H9 (cell line): ENCODE results near the gene EPHB2. TPM values are rescaled to one million over a fixed set of nuclear protein-coding genes. Genes with fewer than 3 reads are reported as not detected.

Experiments used
- DNase-seq: peaks from one replicate; pipeline ENCODE4 v3.0.0-alpha.2; 2017
- H2AFZ ChIP-seq: one replicate; pipeline ENCODE4 v1.6.1; 2013; ENCODE audit warnings: mild to moderate bottlenecking, low read length, control low read depth, moderate library complexity
- H2AK5ac ChIP-seq: 2 replicates; pipeline ENCODE4 v1.6.1; 2013; ENCODE audit warnings: low read length, control low read depth, mixed read lengths; ENCODE audit not compliant: insufficient read length
- H2BK120ac ChIP-seq: one replicate; pipeline ENCODE4 v1.6.1; 2013; ENCODE audit warnings: low read depth, mild to moderate bottlenecking, low read length, control low read depth, inconsistent platforms; ENCODE audit not compliant: poor library complexity, severe bottlenecking
- H2BK12ac ChIP-seq: 2 replicates; pipeline ENCODE4 v1.6.1; 2013; ENCODE audit warnings: low read length, control low read depth, mixed read lengths, low read depth; ENCODE audit not compliant: insufficient read length
- H2BK15ac ChIP-seq: 2 replicates; pipeline ENCODE4 v1.6.1; 2013; ENCODE audit warnings: low read depth, low read length, control low read depth
- H2BK20ac ChIP-seq: one replicate; pipeline ENCODE4 v1.6.1; 2013; ENCODE audit warnings: low read depth, mild to moderate bottlenecking, low read length, control low read depth, inconsistent platforms; ENCODE audit not compliant: poor library complexity, severe bottlenecking
- H2BK5ac ChIP-seq: 2 replicates; pipeline ENCODE4 v1.6.1; 2013; ENCODE audit warnings: low read length, control low read depth, mixed read lengths; ENCODE audit not compliant: insufficient read length
- H3K14ac ChIP-seq: 2 replicates; pipeline ENCODE4 v1.6.1; 2013; ENCODE audit warnings: low read length, control low read depth; ENCODE audit not compliant: insufficient read depth
- H3K18ac ChIP-seq: 2 replicates; pipeline ENCODE4 v1.6.1; 2013; ENCODE audit warnings: low read depth, mild to moderate bottlenecking, mixed read lengths, low read length, control low read depth; ENCODE audit not compliant: insufficient read length
- H3K23ac ChIP-seq: 2 replicates; pipeline ENCODE4 v1.6.1; 2013; ENCODE audit warnings: low read length, control low read depth, mixed read lengths, low read depth; ENCODE audit not compliant: insufficient read length
- H3K23me2 ChIP-seq: 2 replicates; pipeline ENCODE4 v1.6.1; 2013; ENCODE audit warnings: low read depth, mild to moderate bottlenecking, mixed read lengths, low read length, control low read depth; ENCODE audit not compliant: insufficient read length, poor library complexity, severe bottlenecking
- H3K27ac ChIP-seq: 2 replicates; pipeline ENCODE4 v1.5.1; 2013; ENCODE audit warnings: low read length, control low read depth, mixed read lengths, low read depth; ENCODE audit not compliant: insufficient read length
- H3K27me3 ChIP-seq: 2 replicates; pipeline ENCODE4 v1.6.1; 2013; ENCODE audit warnings: low read length, control low read depth, inconsistent platforms; ENCODE audit not compliant: insufficient read depth
- H3K4ac ChIP-seq: 2 replicates; pipeline ENCODE4 v1.6.1; 2013; ENCODE audit warnings: low read depth, mild to moderate bottlenecking, control low read depth, inconsistent platforms, low read length, moderate library complexity
- H3K4me1 ChIP-seq: 2 replicates; pipeline ENCODE4 v1.6.1; 2013; ENCODE audit warnings: low read length, control low read depth, inconsistent platforms; ENCODE audit not compliant: insufficient read depth
- H3K4me2 ChIP-seq: 2 replicates; pipeline ENCODE4 v1.6.1; 2013; ENCODE audit warnings: low read length, control low read depth, mixed read lengths; ENCODE audit not compliant: insufficient read length, insufficient read depth
- H3K56ac ChIP-seq: 2 replicates; pipeline ENCODE4 v1.6.1; 2013; ENCODE audit warnings: low read depth, mild to moderate bottlenecking, mixed read lengths, low read length, control low read depth; ENCODE audit not compliant: insufficient read length
- H3K79me1 ChIP-seq: 2 replicates; pipeline ENCODE4 v1.6.1; 2013; ENCODE audit warnings: low read depth, mild to moderate bottlenecking, moderate library complexity, low read length, control low read depth, inconsistent platforms; ENCODE audit not compliant: insufficient read depth, poor library complexity, severe bottlenecking
- H3K79me2 ChIP-seq: 2 replicates; pipeline ENCODE4 v1.6.1; 2013; ENCODE audit warnings: low read length, control low read depth, inconsistent platforms; ENCODE audit not compliant: insufficient read depth
- H3K9ac ChIP-seq: 2 replicates; pipeline ENCODE4 v1.6.1; 2013; ENCODE audit warnings: low read length, control low read depth, mixed read lengths; ENCODE audit not compliant: insufficient read length; ENCODE audit errors: extremely low read depth
- H3K9me3 ChIP-seq: one replicate; pipeline ENCODE4 v1.6.1; 2013; ENCODE audit warnings: low read depth, low read length, inconsistent platforms; ENCODE audit not compliant: control insufficient read depth
- H3T11ph ChIP-seq: one replicate; pipeline ENCODE4 v1.6.1; 2013; ENCODE audit warnings: mild to moderate bottlenecking, low read length, control low read depth, inconsistent platforms
- H4K20me1 ChIP-seq: one replicate; pipeline ENCODE4 v1.6.1; 2013; ENCODE audit not compliant: control insufficient read depth, insufficient read length, insufficient read depth
- H4K5ac ChIP-seq: 2 replicates; pipeline ENCODE4 v1.6.1; 2013; ENCODE audit warnings: low read depth, mild to moderate bottlenecking, mixed read lengths, low read length, control low read depth; ENCODE audit not compliant: insufficient read length
- H4K8ac ChIP-seq: replicated peaks from 2 replicates; pipeline ENCODE4 v1.6.1; 2013; ENCODE audit warnings: low read length, control low read depth, mixed read lengths, low read depth; ENCODE audit not compliant: insufficient read length
- H4K91ac ChIP-seq: 2 replicates; pipeline ENCODE4 v1.6.1; 2013; ENCODE audit warnings: low read depth, mild to moderate bottlenecking, moderate library complexity, mixed read lengths, low read length, control low read depth; ENCODE audit not compliant: insufficient read length
- H3K27ac Mint-ChIP-seq, 3 experiments: 2 replicates in 2 of 3; 3 replicates in 1 of 3; pipeline ENCODE4 v1.8.0; 2020 to 2021; ENCODE audit warnings: mixed read lengths in 3 of 3, mild to moderate bottlenecking in 1 of 3, moderate library complexity in 1 of 3
- H3K27me3 Mint-ChIP-seq: 2 replicates; pipeline ENCODE4 v1.8.0; 2021; ENCODE audit warnings: low read depth, mild to moderate bottlenecking, moderate library complexity, mixed read lengths
- H3K36me3 Mint-ChIP-seq, 3 experiments: 2 replicates in 2 of 3; 3 replicates in 1 of 3; pipeline ENCODE4 v1.8.0; 2020 to 2021; ENCODE audit warnings: low read depth in 3 of 3, mixed read lengths in 3 of 3; ENCODE audit not compliant: insufficient read depth in 1 of 3
- H3K4me1 Mint-ChIP-seq, 2 experiments: 2 replicates each; pipeline ENCODE4 v1.8.0; 2020; ENCODE audit warnings: mixed read lengths in 2 of 2
- H3K4me3 Mint-ChIP-seq, 2 experiments: 2 replicates in 1 of 2; 3 replicates in 1 of 2; pipeline ENCODE4 v1.8.0; 2020 to 2021; ENCODE audit warnings: mild to moderate bottlenecking in 2 of 2, mixed read lengths in 2 of 2, moderate library complexity in 1 of 2
- H3K9me3 Mint-ChIP-seq, 2 experiments: 2 replicates in 1 of 2; 3 replicates in 1 of 2; pipeline ENCODE4 v1.8.0; 2020; ENCODE audit warnings: mild to moderate bottlenecking in 2 of 2, mixed read lengths in 2 of 2, moderate library complexity in 1 of 2
- WGBS: extraction: QIAGEN DNeasy Blood & Tissue Kit; methylation state at CpG from one replicate; pipeline ENCODE4 v1.1.7; 2013; ENCODE audit warnings: missing lambda C conversion rate, low lambda C conversion rate, mixed read lengths; ENCODE audit not compliant: insufficient read length; ENCODE audit errors: extremely low coverage; 5-methylcytosine and 5-hydroxymethylcytosine counted together
- total RNA-seq: library from RNA; stranded (reverse); gene quantifications from 2 replicates; pipeline ENCODE4 v1.2.1, GENCODE V29; 2021
- TF ChIP-seq, protein P1 (sequence below): fragments of 200-600 bp; sonication (generic); conservative IDR thresholded peaks from 3 replicates; pipeline ENCODE4 v1.8.0; 2021; ENCODE audit warnings: antibody characterized with exemption, mild to moderate bottlenecking

The EPHB2 gene
- total RNA-seq, 1 experiment from 2014 or later = 9.5 TPM

- H4K8ac ChIP-seq = no peak overlapping the region
- DNase-seq = no peak
- no peak overlapping the region for H4K91ac ChIP-seq
- no peaks in the 10 kb centered on the region for H3K79me1 ChIP-seq
- H3K79me2 ChIP-seq = no peaks in the 10 kb centered on the region
- H3K36me3 Mint-ChIP-seq = no peaks in the 10 kb centered on the region
- no peak overlapping the region for H2BK12ac ChIP-seq
- no peak overlapping the region for H3K14ac ChIP-seq
- H3K27me3 Mint-ChIP-seq = no peaks in the 10 kb centered on the region
- H3K27ac Mint-ChIP-seq = peak overlapping the region in 2 of 3 experiments; percentile 76 to 84; a peak in 3 of 7 replicates
- TF ChIP-seq, protein P1, sequence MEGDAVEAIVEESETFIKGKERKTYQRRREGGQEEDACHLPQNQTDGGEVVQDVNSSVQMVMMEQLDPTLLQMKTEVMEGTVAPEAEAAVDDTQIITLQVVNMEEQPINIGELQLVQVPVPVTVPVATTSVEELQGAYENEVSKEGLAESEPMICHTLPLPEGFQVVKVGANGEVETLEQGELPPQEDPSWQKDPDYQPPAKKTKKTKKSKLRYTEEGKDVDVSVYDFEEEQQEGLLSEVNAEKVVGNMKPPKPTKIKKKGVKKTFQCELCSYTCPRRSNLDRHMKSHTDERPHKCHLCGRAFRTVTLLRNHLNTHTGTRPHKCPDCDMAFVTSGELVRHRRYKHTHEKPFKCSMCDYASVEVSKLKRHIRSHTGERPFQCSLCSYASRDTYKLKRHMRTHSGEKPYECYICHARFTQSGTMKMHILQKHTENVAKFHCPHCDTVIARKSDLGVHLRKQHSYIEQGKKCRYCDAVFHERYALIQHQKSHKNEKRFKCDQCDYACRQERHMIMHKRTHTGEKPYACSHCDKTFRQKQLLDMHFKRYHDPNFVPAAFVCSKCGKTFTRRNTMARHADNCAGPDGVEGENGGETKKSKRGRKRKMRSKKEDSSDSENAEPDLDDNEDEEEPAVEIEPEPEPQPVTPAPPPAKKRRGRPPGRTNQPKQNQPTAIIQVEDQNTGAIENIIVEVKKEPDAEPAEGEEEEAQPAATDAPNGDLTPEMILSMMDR = no peak
- H3K4me2 ChIP-seq = no peak overlapping the region
- no peaks in the 10 kb centered on the region for H3K27me3 ChIP-seq
- H2BK20ac ChIP-seq = no peak overlapping the region
- no peak overlapping the region for H3K18ac ChIP-seq
- no peak overlapping the region for H4K5ac ChIP-seq
- no peak overlapping the region for H3K9ac ChIP-seq
- no peak overlapping the region for H2BK120ac ChIP-seq
- no peak overlapping the region for H2BK5ac ChIP-seq
- H3K23ac ChIP-seq = no peak overlapping the region
- H4K20me1 ChIP-seq = no peaks in the 10 kb centered on the region
- no peak overlapping the region for H3K4me3 Mint-ChIP-seq
- H2BK15ac ChIP-seq = no peak overlapping the region
- no peak overlapping the region for H2AK5ac ChIP-seq
- no peaks in the 10 kb centered on the region for H3K9me3 Mint-ChIP-seq
- H2AFZ ChIP-seq = no peak overlapping the region
- no peak overlapping the region for H3K27ac ChIP-seq
- no peak overlapping the region for H3K56ac ChIP-seq
- H3K4ac ChIP-seq = no peak overlapping the region
- WGBS = no CpG with 5 or more reads among the region's 8 CpGs
- H3T11ph ChIP-seq = no peak overlapping the region
- H3K23me2 ChIP-seq = no peaks in the 10 kb centered on the region
- H3K9me3 ChIP-seq = no peaks in the 10 kb centered on the region
- peaks cover 13 to 55% of the 10 kb centered on the region in 2 experiments for H3K4me1 Mint-ChIP-seq
- H3K4me1 ChIP-seq = 0 out of 2 replicates have a peak, but pooled peaks cover 3% of the 10 kb centered on the region
Observed at GRCh38 chr1:22782406-22782805, 71.8 kb downstream of the EPHB2 start.
